ENCODE results near the gene SNX10.

Gene SNX10

DNA sequence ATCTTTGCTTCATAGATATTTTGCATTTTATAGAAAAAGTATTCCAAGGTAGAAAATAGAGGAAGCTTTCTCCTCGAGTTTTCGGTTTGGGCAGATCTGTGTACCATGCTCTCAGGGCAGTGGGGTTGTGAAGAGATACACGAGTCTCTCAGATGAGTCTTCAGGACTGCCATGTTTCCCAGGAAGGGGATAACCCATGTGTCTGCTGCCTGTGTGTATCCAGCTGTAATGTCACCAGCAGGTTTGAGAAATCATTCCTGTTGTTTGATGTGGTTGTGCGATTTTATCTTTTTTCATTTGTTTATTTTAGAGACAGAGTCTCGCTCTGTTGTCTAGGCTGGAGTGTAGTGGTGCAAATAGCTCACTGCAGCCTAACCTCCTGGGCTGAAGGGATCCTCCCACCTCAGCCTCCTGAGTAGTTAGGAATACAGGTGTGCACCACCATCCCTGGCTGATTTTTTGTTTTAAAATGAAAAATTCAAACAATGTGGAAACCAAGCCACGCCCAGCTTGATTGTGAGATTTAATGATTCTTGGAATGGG, 48.9 kb downstream of the SNX10 start:
- no peak for DNase-seq

GRCh38 chr7:26343320-26343832, 51.7 kb downstream of the SNX10 start:
- no peak for DNase-seq

DNA sequence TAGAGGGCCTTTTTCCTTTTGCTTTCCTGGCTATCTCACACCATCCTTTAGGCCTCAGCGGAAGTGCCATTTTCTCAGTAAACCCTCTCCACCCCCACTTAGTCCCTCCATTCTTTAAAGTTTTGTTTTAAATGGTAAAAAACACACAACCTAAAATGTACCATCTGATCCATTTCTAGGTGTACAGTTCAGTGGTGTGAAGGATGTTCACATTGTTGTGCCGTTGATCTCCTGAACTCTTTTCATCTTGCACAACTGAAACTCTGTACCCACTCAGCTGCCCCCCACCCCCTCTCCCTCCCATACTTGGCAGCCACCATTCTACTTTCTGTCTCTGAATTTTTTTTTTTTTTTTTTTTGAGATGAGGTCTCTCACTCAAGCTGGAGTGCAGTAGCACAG, 52.2 kb downstream of the SNX10 start:
- no peak for DNase-seq

GRCh38 chr7:26345202-26345601, 53.5 kb downstream of the SNX10 start:
- no peak for DNase-seq

- no peak for DNase-seq
Measured at GRCh38 chr7:26345837-26346236, 54.2 kb downstream of the SNX10 start.

GRCh38 chr7:26346611-26347203, 55.0 kb downstream of the SNX10 start:
- no peak for DNase-seq

- DNase-seq, result no peak
Measured at GRCh38 chr7:26348234-26348851, 56.7 kb downstream of the SNX10 start.

DNA sequence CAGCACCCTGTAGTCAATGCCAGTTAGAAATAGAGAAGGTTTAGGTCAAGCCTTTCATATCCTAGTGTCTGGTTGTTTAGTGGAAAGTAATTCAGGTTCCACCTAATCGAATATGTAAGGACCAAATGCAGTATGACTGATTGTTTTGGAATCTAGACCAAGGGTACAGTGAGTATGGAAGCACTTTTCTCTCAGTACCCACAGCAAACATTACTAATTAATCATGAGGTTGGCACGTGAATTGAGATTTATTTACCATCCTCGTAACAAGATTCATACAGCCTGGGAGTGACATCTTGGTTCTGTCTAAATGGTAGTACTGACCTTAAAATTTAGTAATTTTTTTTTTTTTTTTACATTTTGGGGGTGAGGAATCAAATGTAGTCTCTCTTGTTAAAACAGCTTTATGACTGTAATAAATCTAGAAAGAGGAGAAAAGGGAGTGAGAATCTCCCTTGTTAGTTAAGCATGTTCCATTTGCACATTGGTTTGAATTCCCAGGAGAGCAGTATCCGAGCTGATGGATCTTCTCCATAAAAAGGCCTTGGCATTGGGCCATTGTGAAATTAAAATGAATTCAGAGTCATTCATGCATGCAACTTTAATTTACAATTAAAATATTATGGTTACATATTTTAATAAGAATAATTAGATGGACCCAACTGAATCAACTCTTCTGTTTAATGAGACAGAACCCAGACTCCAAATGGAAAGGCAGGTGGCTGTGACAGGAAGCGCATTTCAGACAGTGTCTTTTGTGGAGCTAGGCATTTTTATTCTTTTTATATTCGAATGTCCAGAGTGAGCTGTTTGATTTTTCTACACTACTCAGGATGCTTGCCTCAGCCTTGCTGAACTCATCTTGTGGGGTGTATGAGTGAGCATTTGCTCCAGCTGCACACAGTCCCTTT, 57.6 kb downstream of the SNX10 start:
- no peak for DNase-seq

DNA sequence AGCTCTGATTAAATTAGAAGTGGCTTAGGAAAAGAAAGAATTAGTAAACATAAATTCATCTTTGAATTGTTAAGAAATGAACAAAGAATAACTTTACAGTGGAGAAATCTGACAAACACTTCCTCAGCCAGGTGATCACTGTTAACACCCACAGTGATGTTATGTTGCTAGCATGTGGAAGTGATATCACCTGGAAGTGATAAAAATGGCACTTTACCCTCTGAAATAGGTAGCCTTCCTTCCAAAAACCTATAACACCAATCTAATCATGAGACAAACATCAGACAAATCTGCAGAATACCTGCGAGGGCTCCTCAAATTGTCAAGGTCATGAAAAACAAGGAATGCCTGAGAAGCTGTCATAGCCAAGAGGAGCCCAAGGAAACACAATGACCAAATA, 59.5 kb downstream of the SNX10 start:
- no peak for DNase-seq

DNA sequence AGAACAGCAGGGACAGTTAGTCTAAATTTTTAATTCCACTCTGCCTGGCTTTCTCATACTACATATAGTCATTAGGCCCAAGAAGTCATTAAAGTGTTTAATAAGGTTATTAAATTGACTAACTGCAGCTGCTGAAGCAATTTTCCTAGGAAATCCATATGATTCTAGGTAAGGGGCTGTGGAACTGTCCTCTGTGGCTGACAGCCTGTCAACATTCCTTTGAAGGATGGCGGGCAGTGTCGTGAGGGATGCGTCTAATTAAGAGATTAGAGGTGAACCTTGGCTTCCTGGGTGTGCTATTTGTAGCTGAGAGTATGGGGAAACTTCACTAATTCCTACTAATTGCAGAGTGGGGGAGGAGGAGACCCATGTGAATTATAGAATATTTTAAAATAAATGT, 64.6 kb downstream of the SNX10 start:
- no peak for DNase-seq

DNA sequence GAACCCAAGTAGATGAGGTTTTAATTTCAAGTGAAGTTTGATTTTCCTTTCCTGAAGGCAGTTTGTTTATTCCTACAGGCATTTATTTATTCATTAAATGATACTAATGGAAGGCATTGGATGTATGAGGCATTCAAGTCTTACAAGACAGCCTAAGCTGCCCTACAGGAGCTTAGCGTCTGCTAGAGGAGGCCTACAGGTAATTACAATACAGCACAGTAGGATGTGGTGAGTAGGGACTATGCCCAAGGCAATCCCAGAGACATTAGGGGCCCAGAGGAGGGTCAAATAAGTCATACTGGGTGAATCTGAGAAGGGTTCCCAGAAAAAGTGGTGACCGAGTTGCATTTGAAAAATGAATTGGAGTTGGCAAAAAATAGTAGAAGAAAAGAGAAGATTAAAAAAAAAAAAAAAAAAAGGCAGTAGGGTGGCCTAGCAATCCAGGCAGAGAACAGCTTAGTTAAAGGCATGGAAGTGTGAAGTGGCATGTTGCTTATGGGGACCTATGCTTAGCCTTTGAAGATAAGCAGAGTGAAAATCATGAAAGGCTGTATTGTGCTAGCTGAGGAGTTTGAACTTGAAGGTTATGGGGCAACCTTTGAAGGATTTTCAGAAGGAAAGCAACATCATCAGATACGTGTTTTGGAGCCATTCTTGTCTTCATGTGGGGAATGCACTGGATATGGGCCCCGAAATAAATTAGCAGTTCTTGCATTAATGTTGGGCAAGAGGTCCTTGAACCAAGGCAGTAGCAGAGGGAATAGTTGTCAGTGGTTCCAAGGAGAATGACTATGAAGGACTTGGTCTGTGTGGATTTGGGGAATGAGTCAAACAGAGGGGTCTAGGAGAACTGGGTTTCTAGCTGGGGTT, 65.5 kb downstream of the SNX10 start:
- DNase-seq, result no peak

DNA sequence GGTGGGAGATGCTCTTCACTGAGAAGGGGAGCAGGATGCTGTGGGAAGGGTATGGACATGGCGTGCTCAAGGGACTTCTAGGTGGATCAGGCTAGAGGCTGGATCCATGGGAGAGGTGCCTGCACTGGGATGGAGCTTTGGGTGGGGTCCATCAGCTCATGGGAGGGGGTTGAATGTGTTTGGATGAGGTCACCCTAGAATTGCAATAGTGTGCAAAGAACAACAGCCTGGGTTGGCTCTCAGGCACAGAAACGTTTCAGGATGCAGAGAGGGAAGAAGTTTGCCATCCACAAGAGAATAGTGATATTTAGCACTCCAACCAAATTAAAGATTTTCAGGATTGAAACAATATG, 66.1 kb downstream of the SNX10 start:
- no peak for DNase-seq

DNA sequence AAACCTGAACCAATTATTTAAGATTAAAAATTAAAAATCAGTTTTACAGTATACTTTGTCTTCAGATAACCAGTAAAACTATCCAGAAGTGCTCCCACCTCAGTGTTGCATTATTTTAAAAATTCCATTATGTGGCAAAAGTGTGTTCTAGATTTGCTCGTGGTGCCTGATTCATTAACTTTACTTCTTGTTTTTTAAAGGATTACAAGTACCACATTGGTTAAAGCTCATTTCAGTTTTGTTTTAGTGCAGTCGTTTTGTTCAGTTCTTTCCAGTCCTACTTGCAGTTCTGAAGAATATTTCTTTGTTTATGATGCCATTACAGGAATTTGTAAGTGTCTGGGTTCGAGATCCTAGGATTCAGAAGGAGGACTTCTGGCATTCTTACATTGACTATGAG, 69.0 kb downstream of the SNX10 start:
- no peak for DNase-seq

- no peak for DNase-seq
Measured at GRCh38 chr7:26361637-26362036, 70.0 kb downstream of the SNX10 start.

GRCh38 chr7:26363465-26363864, 71.8 kb downstream of the SNX10 start:
- DNase-seq, result no peak

GRCh38 chr7:26365077-26365900, 73.6 kb downstream of the SNX10 start:
- peak; percentile 93 for DNase-seq

DNA sequence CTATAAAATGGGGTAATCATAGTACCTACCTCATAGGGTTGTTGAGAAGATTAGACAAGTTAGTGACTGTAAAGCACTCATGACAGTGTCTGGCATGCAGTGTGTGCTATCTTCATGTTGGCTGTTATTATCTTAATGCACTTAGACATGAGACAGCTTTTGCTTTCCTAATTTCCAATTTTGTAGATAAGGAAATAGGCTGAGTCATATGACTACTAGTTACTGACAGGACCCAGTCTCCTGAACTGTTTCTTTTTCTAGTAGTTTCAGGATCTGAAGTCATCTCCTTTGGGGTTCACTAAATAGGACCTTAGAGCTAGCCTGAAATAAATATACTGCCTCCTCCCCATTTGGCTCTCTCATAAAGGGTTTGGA, 74.2 kb downstream of the SNX10 start:
- DNase-seq, result no peak

- no peak for DNase-seq
Measured at GRCh38 chr7:26367219-26367711, 75.6 kb downstream of the SNX10 start.

- peak; percentile 12 for DNase-seq
Measured at GRCh38 chr7:26368542-26368941, 76.9 kb downstream of the SNX10 start.

DNA sequence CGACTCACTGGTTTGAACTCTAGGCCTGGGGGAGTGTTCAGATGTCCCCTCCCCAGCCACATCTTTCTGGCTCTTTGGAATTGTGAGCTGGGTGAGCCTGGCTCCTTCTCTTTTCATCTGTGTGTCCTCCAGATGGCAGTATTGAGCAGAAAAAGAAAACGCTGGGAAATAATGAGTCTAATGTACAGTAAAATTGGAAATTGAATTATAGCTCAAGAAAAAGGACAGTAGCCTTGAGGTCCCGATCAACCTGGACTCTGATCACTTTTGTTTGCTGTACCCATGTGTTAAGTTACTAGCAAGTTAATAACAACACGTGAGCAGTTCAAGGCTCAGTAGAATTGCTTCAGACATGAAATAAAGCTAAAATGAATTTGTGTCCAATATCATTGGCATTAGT, 77.9 kb downstream of the SNX10 start:
- peak; percentile 82 for DNase-seq

DNA sequence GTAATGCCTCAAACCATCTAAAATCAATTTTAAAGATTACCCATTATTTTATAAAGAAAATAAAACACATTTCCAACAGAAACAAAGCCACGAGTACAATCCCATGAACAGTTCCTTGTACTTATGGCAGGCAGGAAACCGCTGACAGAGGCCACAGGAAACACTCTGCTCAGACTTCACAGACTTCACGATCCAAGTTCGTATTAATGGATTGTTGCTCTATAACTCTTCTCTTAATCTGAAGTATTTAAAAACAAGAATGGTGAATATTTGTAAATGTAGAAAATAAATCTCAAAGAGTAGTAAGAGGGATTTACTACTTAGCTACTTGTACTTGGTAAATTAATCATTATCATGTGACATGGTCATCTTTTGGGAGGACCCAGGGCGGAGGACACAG, 78.3 kb downstream of the SNX10 start:
- DNase-seq, result peak; percentile 64

DNA sequence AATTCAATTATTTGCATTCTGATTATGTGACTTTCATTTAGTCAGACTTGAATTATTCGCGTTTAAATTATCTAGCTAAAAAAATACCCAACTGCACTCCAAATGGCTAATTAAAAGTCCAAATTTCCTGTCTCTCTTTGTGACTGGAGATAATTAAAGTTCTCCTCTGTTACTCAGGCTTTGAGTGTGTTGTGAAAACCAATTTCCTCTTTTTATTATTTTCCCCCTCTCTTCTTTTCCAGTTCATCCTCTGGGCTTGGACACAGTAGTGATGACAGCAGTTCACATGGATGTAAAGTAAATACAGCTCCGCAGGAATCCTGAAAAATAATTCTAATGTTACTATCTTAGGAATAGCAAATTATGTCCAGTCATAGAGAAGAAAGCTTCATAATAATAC, 80.6 kb downstream of the SNX10 start:
- DNase-seq, result no peak
